ENCODE data around the gene TIGD6.

- TF ChIP-seq RCOR1 (IDR thresholded peaks at IDR 0.05; ENCODE audit: insufficient replicate concordance, low read length): no peak
- TF ChIP-seq CTCF (conservative IDR thresholded peaks at IDR 0.05; ENCODE audit: low read depth, low read length): no peak
- no peak for TF ChIP-seq MAFK (IDR thresholded peaks at IDR 0.05; ENCODE audit: low read depth, low read length)
- TF ChIP-seq POLR2A (IDR thresholded peaks at IDR 0.05; ENCODE audit: low read depth, low read length): no peak
- no peak for TF ChIP-seq ELK1 (IDR thresholded peaks at IDR 0.05; ENCODE audit: borderline replicate concordance, low read depth, low read length)
- TF ChIP-seq RAD21 (IDR thresholded peaks at IDR 0.05; ENCODE audit: low read length): no peak
- TF ChIP-seq MAZ (IDR thresholded peaks at IDR 0.05; ENCODE audit: borderline replicate concordance, low read depth, low read length): no peak
- no peak for TF ChIP-seq FOS (IDR thresholded peaks at IDR 0.05; ENCODE audit: low read depth, low read length)
- TF ChIP-seq CHD1 (IDR thresholded peaks at IDR 0.05; ENCODE audit: low read depth, low read length): no peak
- no peak for TF ChIP-seq NFE2L2 (IDR thresholded peaks at IDR 0.05; ENCODE audit: low read depth, low read length)
- no peak for TF ChIP-seq RFX5 (IDR thresholded peaks at IDR 0.05; ENCODE audit: low read depth, low read length)
- TF ChIP-seq USF2 (IDR thresholded peaks at IDR 0.05; ENCODE audit: low read depth, low read length): no peak
- no peak for TF ChIP-seq SMC3 (IDR thresholded peaks at IDR 0.05; ENCODE audit: low read depth, low read length)
- no peak for TF ChIP-seq CEBPB (IDR thresholded peaks at IDR 0.05; ENCODE audit: low read depth, low read length)
Observed at GRCh38 chr5:150016537-150016936, 16.1 kb upstream of the TIGD6 start.
